MM.1S (cell line): ENCODE measurements around the gene UPK3B.

Source experiments
- EZH2 ChIP-seq: fragments of 300-600 bp; sonication (generic); optimal IDR thresholded peaks from 2 replicates; pipeline ENCODE3; 2017; ENCODE audit warnings: low read depth, mild to moderate bottlenecking, antibody characterized with exemption, low read length, mixed read lengths
- TF ChIP-seq, protein P1 (sequence below): fragments of 300-600 bp; sonication (generic); IDR thresholded peaks from 2 replicates; pipeline ENCODE4 v1.5.1; 2016; ENCODE audit warnings: antibody characterized with exemption, low read length, mixed read lengths

DNA sequence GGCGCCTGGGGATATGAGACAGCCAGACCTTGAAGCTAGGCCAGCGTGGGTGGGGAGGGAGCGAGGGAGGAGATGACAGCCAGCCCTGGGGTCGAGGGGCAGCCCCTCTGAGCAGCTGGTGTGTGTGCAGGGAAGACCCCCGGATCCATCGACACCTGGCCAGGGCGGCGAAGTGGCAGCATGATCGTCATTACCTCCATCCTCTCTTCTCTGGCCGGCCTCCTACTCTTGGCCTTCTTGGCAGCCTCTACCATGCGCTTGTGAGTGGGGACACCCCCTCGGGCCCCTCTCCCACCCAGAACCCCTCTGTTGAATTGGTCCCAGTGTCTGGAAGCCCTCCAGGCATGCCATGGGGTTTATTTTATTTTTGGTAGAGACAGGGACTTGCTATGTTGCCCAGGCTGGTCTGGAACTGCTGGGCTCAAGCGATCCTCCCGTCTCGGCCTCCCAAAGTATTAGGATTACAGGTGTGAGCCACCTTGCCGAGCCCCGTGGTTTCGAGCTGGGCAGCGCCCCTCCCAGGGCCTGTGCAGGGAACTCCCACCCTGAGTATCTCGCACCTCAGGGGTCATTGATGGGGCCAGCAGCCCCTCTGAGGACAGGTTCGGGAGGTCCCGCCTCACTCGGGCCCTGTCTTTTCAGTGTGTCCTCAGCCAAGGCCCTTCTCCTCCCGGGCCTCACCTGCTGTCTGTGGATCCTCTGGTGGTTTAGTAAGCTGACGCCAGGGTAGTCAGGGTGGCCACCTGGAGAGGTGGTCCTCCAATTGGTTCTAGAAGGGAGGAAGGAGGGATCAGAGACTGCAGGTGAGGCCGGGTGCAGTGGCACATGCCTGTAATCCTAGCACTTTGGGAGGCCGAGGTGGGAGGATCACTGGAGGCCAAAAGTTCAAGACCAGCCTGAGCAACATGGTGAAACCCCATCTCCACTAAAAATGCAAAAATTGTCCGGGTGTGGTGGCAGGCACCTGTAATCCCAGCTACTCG is 3.8 kb downstream of the UPK3B start:
- TF ChIP-seq, protein P1, sequence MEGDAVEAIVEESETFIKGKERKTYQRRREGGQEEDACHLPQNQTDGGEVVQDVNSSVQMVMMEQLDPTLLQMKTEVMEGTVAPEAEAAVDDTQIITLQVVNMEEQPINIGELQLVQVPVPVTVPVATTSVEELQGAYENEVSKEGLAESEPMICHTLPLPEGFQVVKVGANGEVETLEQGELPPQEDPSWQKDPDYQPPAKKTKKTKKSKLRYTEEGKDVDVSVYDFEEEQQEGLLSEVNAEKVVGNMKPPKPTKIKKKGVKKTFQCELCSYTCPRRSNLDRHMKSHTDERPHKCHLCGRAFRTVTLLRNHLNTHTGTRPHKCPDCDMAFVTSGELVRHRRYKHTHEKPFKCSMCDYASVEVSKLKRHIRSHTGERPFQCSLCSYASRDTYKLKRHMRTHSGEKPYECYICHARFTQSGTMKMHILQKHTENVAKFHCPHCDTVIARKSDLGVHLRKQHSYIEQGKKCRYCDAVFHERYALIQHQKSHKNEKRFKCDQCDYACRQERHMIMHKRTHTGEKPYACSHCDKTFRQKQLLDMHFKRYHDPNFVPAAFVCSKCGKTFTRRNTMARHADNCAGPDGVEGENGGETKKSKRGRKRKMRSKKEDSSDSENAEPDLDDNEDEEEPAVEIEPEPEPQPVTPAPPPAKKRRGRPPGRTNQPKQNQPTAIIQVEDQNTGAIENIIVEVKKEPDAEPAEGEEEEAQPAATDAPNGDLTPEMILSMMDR = no peak
- TF ChIP-seq EZH2 = no peak
